ENCODE results near the gene HIVEP3.
"Not testable (repeated sequence)": the region's sequence is repeated elsewhere in the genome, so short reads cannot be mapped to it uniquely, and the experiment has no call there.

Gene HIVEP3

GRCh38 chr1:41954533-41954944, 35.8 kb upstream of the HIVEP3 start:
- no peak overlapping the region for H3K9ac ChIP-seq (ENCODE audit: low read length)
- H3F3A ChIP-seq (ENCODE audit: insufficient read depth, low read length): no peaks in the 10 kb centered on the region
- no peak overlapping the region for H3K27ac ChIP-seq (ENCODE audit: low read depth, low read length, poor library complexity, severe bottlenecking)
- no peak overlapping the region for H3K4me3 ChIP-seq (ENCODE audit: low read depth, low read length, poor library complexity, severe bottlenecking)
- TF ChIP-seq EZH2 (IDR thresholded peaks at IDR 0.05; ENCODE audit: borderline replicate concordance, low read length) (no peak), CTCF (IDR thresholded peaks at IDR 0.05; ENCODE audit: low read length) (no peak)
- H3K4me2 ChIP-seq (ENCODE audit: low read length): no peak overlapping the region
- no peaks in the 10 kb centered on the region for H4K20me1 ChIP-seq (ENCODE audit: insufficient read depth, low read length)
- no peaks in the 10 kb centered on the region for H3K4me1 ChIP-seq (ENCODE audit: insufficient read depth, low read length, severe bottlenecking)
- H2AFZ ChIP-seq (ENCODE audit: low read length): no peak overlapping the region
- H3K9me3 ChIP-seq (ENCODE audit: low read length): no peaks in the 10 kb centered on the region
- H3K9me2 ChIP-seq (ENCODE audit: low read depth, low read length): no peaks in the 10 kb centered on the region
- no peaks in the 10 kb centered on the region for H3K79me2 ChIP-seq (ENCODE audit: insufficient read depth, low read length)
- H3K27me3 ChIP-seq (ENCODE audit: insufficient read depth, low read length): no peaks in the 10 kb centered on the region
- H3K36me3 ChIP-seq (ENCODE audit: insufficient read depth, low read length): no peaks in the 10 kb centered on the region

- no peaks in the 10 kb centered on the region for H4K20me1 ChIP-seq (ENCODE audit: insufficient read depth, low read length)
- H3F3A ChIP-seq (ENCODE audit: insufficient read depth, low read length): no peaks in the 10 kb centered on the region
- H3K4me1 ChIP-seq (ENCODE audit: insufficient read depth, low read length, severe bottlenecking): no peaks in the 10 kb centered on the region
- H3K9me3 ChIP-seq (ENCODE audit: low read length): no peaks in the 10 kb centered on the region
- H3K9me2 ChIP-seq (ENCODE audit: low read depth, low read length): no peaks in the 10 kb centered on the region
- H3K27me3 ChIP-seq (ENCODE audit: insufficient read depth, low read length): no peaks in the 10 kb centered on the region
- no peak overlapping the region for H2AFZ ChIP-seq (ENCODE audit: low read length)
- H3K4me3 ChIP-seq (ENCODE audit: low read depth, low read length, poor library complexity, severe bottlenecking): no peak overlapping the region
- H3K36me3 ChIP-seq (ENCODE audit: insufficient read depth, low read length): no peaks in the 10 kb centered on the region
- H3K4me2 ChIP-seq (ENCODE audit: low read length): no peak overlapping the region
- TF ChIP-seq CTCF (IDR thresholded peaks at IDR 0.05; ENCODE audit: low read length) (no peak), EZH2 (IDR thresholded peaks at IDR 0.05; ENCODE audit: borderline replicate concordance, low read length) (no peak)
- no peak overlapping the region for H3K9ac ChIP-seq (ENCODE audit: low read length)
- H3K79me2 ChIP-seq (ENCODE audit: insufficient read depth, low read length): no peaks in the 10 kb centered on the region
- no peak overlapping the region for H3K27ac ChIP-seq (ENCODE audit: low read depth, low read length, poor library complexity, severe bottlenecking)
These were observed 34.6 kb upstream of the HIVEP3 start for GRCh38 chr1:41953291-41953690.

- Histone ChIP-seq H3K9me2 (ENCODE audit: low read depth, low read length) (no peaks in the 10 kb centered on the region), H3K4me1 (ENCODE audit: insufficient read depth, low read length, severe bottlenecking) (no peaks in the 10 kb centered on the region), H3K9ac (ENCODE audit: low read length) (no peak overlapping the region), H3K4me2 (ENCODE audit: low read length) (no peak overlapping the region), H3F3A (ENCODE audit: insufficient read depth, low read length) (no peaks in the 10 kb centered on the region), H3K79me2 (ENCODE audit: insufficient read depth, low read length) (no peaks in the 10 kb centered on the region), H3K4me3 (ENCODE audit: low read depth, low read length, poor library complexity, severe bottlenecking) (no peak overlapping the region), H3K36me3 (ENCODE audit: insufficient read depth, low read length) (no peaks in the 10 kb centered on the region), H2AFZ (ENCODE audit: low read length) (no peak overlapping the region), H4K20me1 (ENCODE audit: insufficient read depth, low read length) (no peaks in the 10 kb centered on the region), H3K27me3 (ENCODE audit: insufficient read depth, low read length) (no peaks in the 10 kb centered on the region), H3K9me3 (ENCODE audit: low read length) (no peaks in the 10 kb centered on the region), H3K27ac (ENCODE audit: low read depth, low read length, poor library complexity, severe bottlenecking) (no peak overlapping the region)
- TF ChIP-seq CTCF (IDR thresholded peaks at IDR 0.05; ENCODE audit: low read length) (no peak), EZH2 (IDR thresholded peaks at IDR 0.05; ENCODE audit: borderline replicate concordance, low read length) (no peak)
These were observed 33.5 kb upstream of the HIVEP3 start for GRCh38 chr1:41952208-41952607.

- not testable (repeated sequence) for H3K27ac ChIP-seq (ENCODE audit: low read depth, low read length, poor library complexity, severe bottlenecking); H3K4me1 ChIP-seq (ENCODE audit: insufficient read depth, low read length, severe bottlenecking); H3K4me2 ChIP-seq (ENCODE audit: low read length)
These were observed 32.8 kb upstream of the HIVEP3 start for GRCh38 chr1:41951492-41951891.

More at GRCh38 chr1:41951492-41951891, 32.8 kb upstream of the HIVEP3 start:
- H2AFZ ChIP-seq (ENCODE audit: low read length); H3K79me2 ChIP-seq (ENCODE audit: insufficient read depth, low read length); H4K20me1 ChIP-seq (ENCODE audit: insufficient read depth, low read length); H3K4me3 ChIP-seq (ENCODE audit: low read depth, low read length, poor library complexity, severe bottlenecking); H3K9me3 ChIP-seq (ENCODE audit: low read length); H3K36me3 ChIP-seq (ENCODE audit: insufficient read depth, low read length); H3K9ac ChIP-seq (ENCODE audit: low read length); H3F3A ChIP-seq (ENCODE audit: insufficient read depth, low read length); H3K27me3 ChIP-seq (ENCODE audit: insufficient read depth, low read length); H3K9me2 ChIP-seq (ENCODE audit: low read depth, low read length): not testable (repeated sequence)

Measured in OCI-LY1 (cell line).